Non-pigmented ciliary epithelial cell (primary cell): ENCODE data around the gene C1QTNF4.

Experiments used
- DNase-seq: peaks from one replicate; pipeline ENCODE4 v3.0.0-alpha.2; 2010; ENCODE audit warnings: low read depth

Gene C1QTNF4

GRCh38 chr11:47592970-47593369, 1.2 kb downstream of the C1QTNF4 start:
- no peak for DNase-seq

GRCh38 chr11:47592251-47592650, 2.0 kb downstream of the C1QTNF4 start:
- DNase-seq, result no peak

- DNase-seq, result no peak
Observed at GRCh38 chr11:47591764-47592163, 2.4 kb downstream of the C1QTNF4 start.

- DNase-seq, result no peak
Observed at GRCh38 chr11:47589977-47590861, 4.0 kb downstream of the C1QTNF4 start.

GRCh38 chr11:47589584-47589976, 4.6 kb downstream of the C1QTNF4 start:
- no peak for DNase-seq

GRCh38 chr11:47589118-47589517, 5.1 kb downstream of the C1QTNF4 start:
- DNase-seq, result no peak

GRCh38 chr11:47587723-47588326, 6.4 kb downstream of the C1QTNF4 start:
- no peak for DNase-seq

GRCh38 chr11:47587039-47587716, 7.0 kb downstream of the C1QTNF4 start:
- no peak for DNase-seq

GRCh38 chr11:47586098-47586855, 7.9 kb downstream of the C1QTNF4 start, which contains the start of gene FAM180B:
TSS of gene FAM180B (plus strand) at chr11:47586678. CDS start at chr11:47586769, 91 bp downstream.
- DNase-seq, result no peak

- no peak for DNase-seq
Observed at GRCh38 chr11:47583844-47584243, 10.4 kb downstream of the C1QTNF4 start.

GRCh38 chr11:47578524-47579494, 15.4 kb downstream of the C1QTNF4 start, which contains the start of the genes KBTBD4 and NDUFS3:
TSS of gene KBTBD4 (minus strand) at chr11:47578970. CDS start at chr11:47578951, 19 bp downstream.
TSS of gene NDUFS3 (plus strand) at chr11:47579074. CDS start at chr11:47579092, 18 bp downstream.
- peak; percentile 63 for DNase-seq

GRCh38 chr11:47577460-47578041, 16.7 kb downstream of the C1QTNF4 start:
- no peak for DNase-seq

GRCh38 chr11:47573321-47573720, 20.9 kb downstream of the C1QTNF4 start:
- DNase-seq, result no peak

- DNase-seq, result no peak
Observed at GRCh38 chr11:47572715-47573255, 21.4 kb downstream of the C1QTNF4 start.

GRCh38 chr11:47571895-47572294, 22.3 kb downstream of the C1QTNF4 start:
- DNase-seq, result no peak

GRCh38 chr11:47571357-47571729, 22.9 kb downstream of the C1QTNF4 start:
- DNase-seq, result no peak

- no peak for DNase-seq
Observed at GRCh38 chr11:47570651-47571356, 23.4 kb downstream of the C1QTNF4 start.

- DNase-seq, result no peak
Observed at GRCh38 chr11:47569646-47570045, 24.6 kb downstream of the C1QTNF4 start.

GRCh38 chr11:47566149-47566698, 28.0 kb downstream of the C1QTNF4 start:
- no peak for DNase-seq
